Lung (tissue), 12 donors: ENCODE data around the gene TNFRSF19. TPM values are rescaled to one million over a fixed set of nuclear protein-coding genes. Genes with fewer than 3 reads are reported as not detected.

ENCODE experiments used
- ATAC-seq: fragments of 200-7000 bp; cut with Tn5 transposase; one replicate; pipeline ENCODE4 v1.9.1; 2020; ENCODE audit warnings: moderate number of reproducible peaks; ENCODE audit not compliant: insufficient read depth, low FRiP score
- DNase-seq, 3 donors: peaks; one replicate each; pipeline ENCODE4 v3.0.0-alpha.2; 2013 to 2017
- H3K27ac ChIP-seq, 2 donors: one replicate each; pipeline ENCODE4 v1.5.1; 2013; ENCODE audit warnings: mild to moderate bottlenecking in 2 of 2, moderate library complexity in 2 of 2, control low read depth in 1 of 2, inconsistent platforms in 1 of 2, low read depth in 1 of 2, low read length in 1 of 2
- H3K27me3 ChIP-seq, 3 donors: one replicate each; pipeline ENCODE4 v1.5.1; 2013; ENCODE audit warnings: low read length in 2 of 3; ENCODE audit not compliant: control insufficient read depth in 3 of 3, insufficient read depth in 3 of 3
- H3K36me3 ChIP-seq, 4 donors: one replicate each; pipeline ENCODE4 v1.5.1; 2013; ENCODE audit warnings: low read length in 4 of 4, mild to moderate bottlenecking in 1 of 4, moderate library complexity in 1 of 4; ENCODE audit not compliant: control insufficient read depth in 4 of 4, insufficient read depth in 4 of 4
- H3K4me1 ChIP-seq, 5 donors: one replicate each; pipeline ENCODE4 v1.5.1; 2013; ENCODE audit warnings: low read length in 5 of 5, mild to moderate bottlenecking in 2 of 5, moderate library complexity in 1 of 5; ENCODE audit not compliant: control insufficient read depth in 5 of 5, insufficient read depth in 5 of 5
- H3K4me3 ChIP-seq: one replicate; pipeline ENCODE4 v1.5.1; 2013; ENCODE audit warnings: mild to moderate bottlenecking, control low read depth, moderate library complexity
- H3K9ac ChIP-seq, 2 donors: one replicate each; pipeline ENCODE4 v1.5.1; 2013; ENCODE audit warnings: low read length in 2 of 2, control low read depth in 1 of 2; ENCODE audit not compliant: insufficient read depth in 1 of 2
- H3K9me3 ChIP-seq, 4 donors: one replicate each; pipeline ENCODE4 v1.5.1; 2013; ENCODE audit warnings: low read length in 3 of 4, mild to moderate bottlenecking in 1 of 4, moderate library complexity in 1 of 4; ENCODE audit not compliant: control insufficient read depth in 4 of 4, insufficient read depth in 3 of 4
- WGBS, 2 donors: extraction: QIAGEN DNeasy Blood & Tissue Kit; methylation state at CpG; one replicate each; pipeline ENCODE4 v1.1.7; 2013; 5-methylcytosine and 5-hydroxymethylcytosine counted together
- polyA plus RNA-seq, 2 donors: library from polyadenylated mRNA; stranded (reverse); fragments of 200-250 nt; gene quantifications; one replicate each; pipeline ENCODE4 v1.2.1, GENCODE V29; 2013
- total RNA-seq, 2 donors: library from RNA; depleted of rRNA in 1 of 2; stranded (reverse); fragments of >200 nt in 1 of 2; gene quantifications; one replicate each; pipeline ENCODE4 v1.2.1, GENCODE V29; 2014 to 2021
- TF ChIP-seq, protein P1 (sequence below): IDR thresholded peaks from 2 replicates; pipeline ENCODE4 v1.5.1; 2012; ENCODE audit warnings: mild to moderate bottlenecking; ENCODE audit errors: control extremely low read depth, extremely low read depth
- donor health status: control.
- donor health status: control.
- donor health status: Bipolar disorder and iron deficiency.
- donor health status: healthy.
- donor health status: DM: yes; HTN: yes; CAD: no.

TNFRSF19 gene
- total and polyA plus RNA-seq, 4 donors = 9.5 to 68.0 (median 34.7) TPM

DNA sequence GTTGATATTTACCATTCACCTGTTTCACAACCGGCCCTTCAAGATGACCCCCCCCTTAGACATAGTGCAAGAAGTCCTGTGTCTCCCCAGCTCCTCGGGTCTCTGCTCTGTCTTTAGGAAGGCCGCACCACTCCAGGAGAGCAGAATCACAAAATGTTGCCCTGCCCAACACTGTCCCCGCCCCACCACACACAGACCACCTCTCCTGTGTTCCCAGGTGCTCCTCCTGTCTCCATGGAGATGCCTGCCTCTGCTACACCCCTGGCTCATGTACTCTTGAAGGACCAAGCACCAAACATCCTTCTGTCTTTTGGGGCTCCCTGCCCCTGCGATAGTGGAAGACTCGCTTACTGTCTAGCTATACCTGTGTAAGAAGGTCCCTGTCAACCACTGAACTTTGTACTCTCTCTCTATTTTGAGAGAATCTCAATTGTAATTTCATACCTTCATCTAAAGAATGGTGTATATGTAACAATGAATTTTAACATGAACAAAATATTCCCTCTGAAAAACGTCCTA lies 9.6 kb upstream of the TNFRSF19 start:
- H3K36me3 ChIP-seq = no peaks in the 10 kb centered on the region
- peaks cover 0 to 23% (median 9%) of the 10 kb centered on the region in 5 donors for H3K4me1 ChIP-seq
- DNase-seq (no peak), ATAC-seq (no peak)
- no peak overlapping the region for H3K9ac ChIP-seq
- H3K27ac ChIP-seq = peak overlapping the region in 1 of 2 donors; percentile 90
- 89 to 94% methylated on average over 7 of the region's 7 CpGs for WGBS, 2 donors
- H3K27me3 ChIP-seq = no peaks in the 10 kb centered on the region
- TF ChIP-seq, protein P1, sequence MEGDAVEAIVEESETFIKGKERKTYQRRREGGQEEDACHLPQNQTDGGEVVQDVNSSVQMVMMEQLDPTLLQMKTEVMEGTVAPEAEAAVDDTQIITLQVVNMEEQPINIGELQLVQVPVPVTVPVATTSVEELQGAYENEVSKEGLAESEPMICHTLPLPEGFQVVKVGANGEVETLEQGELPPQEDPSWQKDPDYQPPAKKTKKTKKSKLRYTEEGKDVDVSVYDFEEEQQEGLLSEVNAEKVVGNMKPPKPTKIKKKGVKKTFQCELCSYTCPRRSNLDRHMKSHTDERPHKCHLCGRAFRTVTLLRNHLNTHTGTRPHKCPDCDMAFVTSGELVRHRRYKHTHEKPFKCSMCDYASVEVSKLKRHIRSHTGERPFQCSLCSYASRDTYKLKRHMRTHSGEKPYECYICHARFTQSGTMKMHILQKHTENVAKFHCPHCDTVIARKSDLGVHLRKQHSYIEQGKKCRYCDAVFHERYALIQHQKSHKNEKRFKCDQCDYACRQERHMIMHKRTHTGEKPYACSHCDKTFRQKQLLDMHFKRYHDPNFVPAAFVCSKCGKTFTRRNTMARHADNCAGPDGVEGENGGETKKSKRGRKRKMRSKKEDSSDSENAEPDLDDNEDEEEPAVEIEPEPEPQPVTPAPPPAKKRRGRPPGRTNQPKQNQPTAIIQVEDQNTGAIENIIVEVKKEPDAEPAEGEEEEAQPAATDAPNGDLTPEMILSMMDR = no peak
- peaks cover 0 to 5% (median 1%) of the 10 kb centered on the region in 4 donors for H3K9me3 ChIP-seq
- no peak overlapping the region for H3K4me3 ChIP-seq

DNA sequence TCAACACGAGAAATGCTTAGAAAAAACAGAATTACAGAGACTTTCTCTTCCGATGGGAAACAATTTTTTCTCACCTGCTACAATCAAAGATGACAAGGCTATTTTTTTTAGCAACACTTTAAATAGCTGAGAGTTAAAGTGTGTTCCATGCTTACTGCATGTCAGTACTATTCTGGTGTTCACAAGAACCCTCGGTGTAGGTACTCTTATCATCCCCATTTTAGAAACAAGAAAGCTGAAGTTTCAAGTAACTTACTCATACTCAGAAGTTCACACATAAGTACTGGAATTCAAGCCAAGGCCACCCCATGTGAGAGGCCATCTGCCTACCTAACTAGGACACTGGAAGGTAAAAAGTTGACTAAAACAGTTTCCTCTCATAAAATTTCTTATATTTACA lies 9.0 kb upstream of the TNFRSF19 start:
- H3K4me3 ChIP-seq = no peak overlapping the region
- ATAC-seq (no peak), DNase-seq (no peak)
- no peak overlapping the region for H3K9ac ChIP-seq
- H3K27ac ChIP-seq = peak overlapping the region in 1 of 2 donors; percentile 75
- no peaks in the 10 kb centered on the region for H3K36me3 ChIP-seq
- H3K9me3 ChIP-seq = peaks cover 0 to 5% (median 1%) of the 10 kb centered on the region in 4 donors
- TF ChIP-seq, protein P1 = no peak
- no peaks in the 10 kb centered on the region for H3K27me3 ChIP-seq
- 59 to 87% methylated on average over 3 of the region's 3 CpGs for WGBS, 2 donors
- H3K4me1 ChIP-seq = peaks cover 0 to 23% (median 9%) of the 10 kb centered on the region in 5 donors

DNA sequence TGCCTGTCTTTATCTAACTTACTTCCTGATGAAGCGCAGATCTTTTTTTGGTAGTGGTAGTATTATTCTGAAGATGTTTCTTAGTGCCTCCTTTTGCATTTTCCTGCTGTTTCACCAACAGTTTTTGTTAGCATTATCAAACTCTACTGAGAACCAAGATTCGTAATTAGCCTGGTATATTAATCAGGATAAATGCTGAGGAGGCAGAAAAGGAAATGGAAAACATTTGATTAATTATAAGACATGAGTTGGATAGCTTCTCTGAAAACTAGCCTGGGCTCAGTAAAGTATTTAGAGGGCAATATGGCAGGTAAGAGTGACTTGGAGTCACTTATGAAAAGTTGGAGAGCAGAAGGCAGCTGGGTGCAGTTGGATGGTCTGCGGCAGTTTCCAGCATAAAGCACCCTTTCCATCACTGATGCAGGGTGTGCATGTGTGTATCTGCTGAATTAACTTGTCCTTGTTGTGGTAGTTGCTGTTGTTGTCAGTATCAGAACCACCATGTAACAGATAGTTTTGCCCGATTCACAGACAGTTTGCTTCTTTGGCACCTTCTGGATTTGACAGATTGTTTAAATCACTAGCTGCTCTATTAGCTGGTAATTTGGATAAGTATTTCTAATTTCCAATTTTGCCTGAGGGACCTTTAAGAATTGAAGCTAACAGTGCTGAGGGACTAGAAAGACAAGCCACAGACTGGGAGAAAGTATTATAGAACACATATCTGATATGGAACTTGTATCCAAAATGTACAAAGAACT lies 6.9 kb upstream of the TNFRSF19 start:
- Histone ChIP-seq H3K9me3 (peaks cover 0 to 3% (median 0%) of the 10 kb centered on the region in 4 donors), H3K27ac (peak overlapping the region in 1 of 2 donors; percentile 9), H3K36me3 (no peaks in the 10 kb centered on the region), H3K27me3 (no peaks in the 10 kb centered on the region), H3K9ac (no peak overlapping the region), H3K4me3 (no peak overlapping the region), H3K4me1 (peaks cover 0 to 26% (median 6%) of the 10 kb centered on the region in 5 donors)
- TF ChIP-seq, protein P1 = no peak
- DNase-seq = peak; percentile 25 to 80 (median 77)
- 85 to 87% methylated on average over 4 of the region's 4 CpGs for whole genome bisulfite sequencing, 2 donors
- no peak for ATAC-seq
